NCI-H2171 treated with DMSO at 0.1 percent for 48 hours (cell line): Measurements from ENCODE around the gene TRIM77.
"Not testable (repeated sequence)": the region's sequence is repeated elsewhere in the genome, so short reads cannot be mapped to it uniquely, and the experiment has no call there.

Experiments
- DNase-seq: peaks from one replicate; lab custom pipeline; 2025; lab: John Stamatoyannopoulos, UW

The TRIM77 gene

GRCh38 chr11:89709999-89710398 is at the start of gene TRIM77:
TSS of gene TRIM77 (plus strand) at chr11:89710299. CDS start at chr11:89710299, 0 bp downstream.
- not testable (repeated sequence) for DNase-seq

GRCh38 chr11:89667001-89667400 is 43.1 kb upstream of the TRIM77 start:
- DNase-seq: no peak

- not testable (repeated sequence) for DNase-seq
These were observed 41.9 kb upstream of the TRIM77 start for GRCh38 chr11:89668158-89668557.

- not testable (repeated sequence) for DNase-seq
These were observed 40.5 kb upstream of the TRIM77 start for GRCh38 chr11:89669586-89669985.

- not testable (repeated sequence) for DNase-seq
These were observed 40.0 kb upstream of the TRIM77 start for GRCh38 chr11:89669993-89670669.

GRCh38 chr11:89672547-89672946 is 37.6 kb upstream of the TRIM77 start:
- DNase-seq: not testable (repeated sequence)

GRCh38 chr11:89673380-89673779 is 36.7 kb upstream of the TRIM77 start:
- not testable (repeated sequence) for DNase-seq

- DNase-seq: not testable (repeated sequence)
These were observed 34.7 kb upstream of the TRIM77 start for GRCh38 chr11:89675383-89675782.

- not testable (repeated sequence) for DNase-seq
These were observed 34.2 kb upstream of the TRIM77 start for GRCh38 chr11:89675948-89676347.

GRCh38 chr11:89707080-89707479 is 3.0 kb upstream of the TRIM77 start:
- not testable (repeated sequence) for DNase-seq

- DNase-seq: not testable (repeated sequence)
These were observed 14.9 kb downstream of the TRIM77 start for GRCh38 chr11:89724866-89725498.

GRCh38 chr11:89730215-89730614 is 20.1 kb downstream of the TRIM77 start:
- DNase-seq: not testable (repeated sequence)

- no peak for DNase-seq
These were observed 26.5 kb downstream of the TRIM77 start for GRCh38 chr11:89736566-89736965.

- DNase-seq: no peak
These were observed 27.0 kb downstream of the TRIM77 start for GRCh38 chr11:89737116-89737515.

- DNase-seq: not testable (repeated sequence)
These were observed 31.3 kb downstream of the TRIM77 start for GRCh38 chr11:89741406-89741805.

GRCh38 chr11:89744158-89744557 is 34.1 kb downstream of the TRIM77 start:
- DNase-seq: not testable (repeated sequence)

- not testable (repeated sequence) for DNase-seq
These were observed 40.7 kb downstream of the TRIM77 start for GRCh38 chr11:89750822-89751221.
